Mesenchymal stem cell (in vitro differentiated cells and primary cell): ENCODE data around the gene ULBP1.

Source experiments
- DNase-seq: peaks from one replicate; pipeline ENCODE4 v3.0.0-alpha.2; 2013
- H2AFZ ChIP-seq: one replicate; pipeline ENCODE4 v1.6.1; 2013; ENCODE audit warnings: low read depth, mild to moderate bottlenecking, control low read depth, inconsistent platforms, low read length, moderate library complexity
- H2AK5ac ChIP-seq: 2 replicates; pipeline ENCODE4 v1.6.1; 2013; ENCODE audit warnings: low read length, moderate library complexity, mild to moderate bottlenecking, inconsistent platforms; ENCODE audit not compliant: severe bottlenecking
- H2BK120ac ChIP-seq: one replicate; pipeline ENCODE4 v1.6.1; 2013; ENCODE audit warnings: low read depth, mild to moderate bottlenecking, inconsistent platforms, low read length, moderate library complexity
- H2BK12ac ChIP-seq, 2 experiments: one replicate each; pipeline ENCODE4 v1.6.1; 2013; ENCODE audit warnings: inconsistent platforms in 2 of 2, low read length in 2 of 2, mild to moderate bottlenecking in 2 of 2, moderate library complexity in 2 of 2, control low read depth in 1 of 2
- H2BK15ac ChIP-seq: one replicate; pipeline ENCODE4 v1.6.1; 2013; ENCODE audit warnings: mild to moderate bottlenecking, low read depth, inconsistent platforms; ENCODE audit not compliant: poor library complexity, severe bottlenecking
- H2BK5ac ChIP-seq: 2 replicates; pipeline ENCODE4 v1.6.1; 2013; ENCODE audit warnings: low read depth, mild to moderate bottlenecking, low read length, control low read depth, inconsistent platforms; ENCODE audit not compliant: poor library complexity, severe bottlenecking
- H3K14ac ChIP-seq, 2 experiments: one replicate each; pipeline ENCODE4 v1.6.1; 2013; ENCODE audit warnings: inconsistent platforms in 2 of 2, low read length in 2 of 2, control low read depth in 1 of 2, mild to moderate bottlenecking in 1 of 2, moderate library complexity in 1 of 2
- H3K18ac ChIP-seq, 2 experiments: one replicate each; pipeline ENCODE4 v1.6.1; 2013; ENCODE audit warnings: inconsistent platforms in 2 of 2, low read length in 2 of 2, control low read depth in 1 of 2, low read depth in 1 of 2, mild to moderate bottlenecking in 1 of 2
- H3K23ac ChIP-seq, 2 experiments: one replicate each; pipeline ENCODE4 v1.6.1; 2013; ENCODE audit warnings: inconsistent platforms in 2 of 2, low read length in 2 of 2, mild to moderate bottlenecking in 2 of 2, moderate library complexity in 2 of 2, control low read depth in 1 of 2
- H3K27ac ChIP-seq: 2 replicates; pipeline ENCODE4 v1.5.1; 2013; ENCODE audit warnings: mild to moderate bottlenecking, moderate library complexity, low read length, control low read depth, inconsistent platforms; ENCODE audit not compliant: poor library complexity, severe bottlenecking
- H3K27me3 ChIP-seq, 2 experiments: 2 replicates each; pipeline versions ENCODE4 v1.6.1 to v1.7.0; 2013; ENCODE audit warnings: low read length in 2 of 2, mild to moderate bottlenecking in 2 of 2, moderate library complexity in 2 of 2, control low read depth in 1 of 2, inconsistent platforms in 1 of 2; ENCODE audit not compliant: control insufficient read depth in 1 of 2, insufficient read depth in 1 of 2
- H3K36me3 ChIP-seq, 2 experiments: 2 replicates each; pipeline versions ENCODE4 v1.6.1 to v1.7.0; 2013; ENCODE audit warnings: low read length in 2 of 2, control low read depth in 1 of 2, inconsistent platforms in 1 of 2, low read depth in 1 of 2, mild to moderate bottlenecking in 1 of 2; ENCODE audit not compliant: insufficient read depth in 2 of 2, control insufficient read depth in 1 of 2
- H3K4ac ChIP-seq, 2 experiments: one replicate each; pipeline ENCODE4 v1.6.1; 2013; ENCODE audit warnings: inconsistent platforms in 2 of 2, low read length in 2 of 2, mild to moderate bottlenecking in 2 of 2, moderate library complexity in 2 of 2, control low read depth in 1 of 2, low read depth in 1 of 2
- H3K4me1 ChIP-seq: 2 replicates; pipeline ENCODE4 v1.6.1; 2013; ENCODE audit warnings: low read depth, low read length, control low read depth; ENCODE audit not compliant: control insufficient read depth, insufficient read depth
- H3K4me2 ChIP-seq: 2 replicates; pipeline ENCODE4 v1.6.1; 2013; ENCODE audit warnings: low read length, mild to moderate bottlenecking, inconsistent platforms; ENCODE audit not compliant: poor library complexity, severe bottlenecking
- H3K4me3 ChIP-seq, 2 experiments: 2 replicates each; pipeline versions ENCODE4 v1.5.1 to v1.7.0; 2013; ENCODE audit warnings: low read length in 2 of 2, mild to moderate bottlenecking in 2 of 2, control low read depth in 1 of 2, low read depth in 1 of 2; ENCODE audit not compliant: insufficient read depth in 1 of 2
- H3K79me1 ChIP-seq: replicated peaks from 2 replicates; pipeline ENCODE4 v1.6.1; 2013; ENCODE audit warnings: mild to moderate bottlenecking, control low read depth, low read length, inconsistent platforms; ENCODE audit not compliant: poor library complexity, severe bottlenecking
- H3K9ac ChIP-seq: 2 replicates; pipeline ENCODE4 v1.7.0; 2013; ENCODE audit warnings: mild to moderate bottlenecking, low read length, moderate library complexity
- H3K9me3 ChIP-seq: 2 replicates; pipeline ENCODE4 v1.7.0; 2013; ENCODE audit warnings: mild to moderate bottlenecking, low read length; ENCODE audit not compliant: control insufficient read depth
- H4K8ac ChIP-seq: one replicate; pipeline ENCODE4 v1.6.1; 2013; ENCODE audit warnings: inconsistent platforms, mild to moderate bottlenecking, low read length, moderate library complexity
- H4K91ac ChIP-seq: one replicate; pipeline ENCODE4 v1.6.1; 2013; ENCODE audit warnings: mild to moderate bottlenecking, low read length, inconsistent platforms
- WGBS: methylation state at CpG from one replicate; pipeline ENCODE4 v1.1.7; 2013; ENCODE audit warnings: mixed read lengths; 5-methylcytosine and 5-hydroxymethylcytosine counted together

ULBP1 gene

DNA sequence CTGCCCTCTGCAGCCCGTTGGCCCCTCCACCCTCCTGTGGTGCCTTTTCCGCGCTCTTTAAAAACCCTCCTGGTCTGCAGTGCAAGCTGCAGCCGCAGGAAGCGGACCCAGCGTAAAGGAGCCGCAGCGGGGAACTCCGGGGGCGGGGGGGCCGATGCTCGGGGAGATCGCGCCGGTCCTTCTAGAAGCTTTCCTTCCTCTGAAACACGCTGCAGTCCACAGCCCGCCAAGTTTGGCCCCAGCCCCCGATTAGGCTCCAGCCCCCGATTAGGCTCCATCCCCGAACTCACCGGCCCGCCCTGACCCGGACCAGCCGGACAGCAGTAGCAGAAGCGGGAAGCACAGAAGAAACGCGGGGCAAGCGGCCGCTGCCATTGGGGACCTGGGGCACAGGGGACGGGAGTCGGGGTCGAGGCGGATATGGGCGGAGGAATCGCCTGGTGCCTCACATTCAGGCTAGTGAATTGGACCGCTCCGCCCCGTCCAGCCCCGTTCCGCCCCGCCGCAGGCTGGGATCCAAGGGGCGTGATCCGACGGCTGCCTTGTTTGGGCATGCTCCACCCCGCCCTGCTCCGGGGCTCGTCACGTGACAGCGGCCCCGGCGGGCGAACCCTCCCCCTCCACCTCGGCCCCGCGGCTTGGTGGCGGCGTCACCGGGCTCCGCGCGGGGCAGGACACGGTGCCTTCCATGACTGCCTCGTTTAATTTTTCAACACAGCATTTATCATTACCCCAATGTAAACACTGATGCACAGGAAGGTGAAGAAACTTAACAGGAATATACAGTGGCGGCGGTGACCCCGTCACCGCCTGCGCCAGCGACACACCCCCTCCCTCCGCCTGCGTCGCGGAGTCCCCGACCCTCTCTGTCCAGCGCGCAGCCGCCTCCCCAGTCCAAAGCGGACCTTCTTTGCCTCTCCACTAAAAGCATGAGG, 41.3 kb downstream of the ULBP1 start:
- H3K36me3 ChIP-seq = no peaks in the 10 kb centered on the region

GRCh38 chr6:150005761-150006651, 42.3 kb downstream of the ULBP1 start:
- H2AFZ ChIP-seq = no peak overlapping the region
- peak overlapping the region; percentile 93 for H3K4me2 ChIP-seq
- WGBS = 79% methylated on average over 13 of the region's 14 CpGs

More for the DNA sequence above, 41.3 kb downstream of the ULBP1 start:
- Histone ChIP-seq H2BK5ac (no peak overlapping the region), H2BK12ac (no peak overlapping the region), H4K8ac (peak overlapping the region; percentile 84), H3K4me3 (peak overlapping the region; percentile 68 to 81), H3K14ac (peak overlapping the region in 1 of 2 experiments; percentile 82), H2AFZ (peak overlapping the region; percentile 90), H2AK5ac (no peak overlapping the region), H3K4me1 (peaks cover 9% of the 10 kb centered on the region), H3K9ac (peak overlapping the region; percentile 66), H3K9me3 (no peaks in the 10 kb centered on the region), H3K4me2 (peak overlapping the region; percentile 93), H3K4ac (peak overlapping the region in 1 of 2 experiments; percentile 55), H2BK15ac (no peak overlapping the region), H4K91ac (no peak overlapping the region), H3K18ac (peak overlapping the region; percentile 79 to 81), H2BK120ac (no peak overlapping the region), H3K23ac (no peak overlapping the region), H3K27ac (no peak overlapping the region), H3K27me3 (peaks cover 22 to 77% of the 10 kb centered on the region in 2 experiments), H3K79me1 (no peaks in the 10 kb centered on the region)
- peak; percentile 89 for DNase-seq
- WGBS = 1% methylated on average over 52 of the region's 79 CpGs

GRCh38 chr6:150006961-150007464, 43.3 kb downstream of the ULBP1 start:
- no peak overlapping the region for H2BK12ac ChIP-seq
- H3K4ac ChIP-seq = no peak overlapping the region
- peak; percentile 38 for DNase-seq
- H2AFZ ChIP-seq = no peak overlapping the region
- H4K91ac ChIP-seq = no peak overlapping the region
- H3K27me3 ChIP-seq = peaks cover 29 to 78% of the 10 kb centered on the region in 2 experiments
- no peak overlapping the region for H4K8ac ChIP-seq
- no peak overlapping the region for H2BK15ac ChIP-seq
- H3K9me3 ChIP-seq = no peaks in the 10 kb centered on the region
- H3K4me1 ChIP-seq = peaks cover 9% of the 10 kb centered on the region
- no peaks in the 10 kb centered on the region for H3K79me1 ChIP-seq
- H2AK5ac ChIP-seq = no peak overlapping the region
- no peak overlapping the region for H3K23ac ChIP-seq
- no peaks in the 10 kb centered on the region for H3K36me3 ChIP-seq
- H3K4me2 ChIP-seq = no peak overlapping the region
- H3K14ac ChIP-seq = no peak overlapping the region
- no peak overlapping the region for H3K4me3 ChIP-seq
- no peak overlapping the region for H2BK5ac ChIP-seq
- H3K9ac ChIP-seq = no peak overlapping the region
- 77% methylated on average over 5 of the region's 7 CpGs for WGBS
- no peak overlapping the region for H2BK120ac ChIP-seq
- H3K18ac ChIP-seq = no peak overlapping the region
- no peak overlapping the region for H3K27ac ChIP-seq

More at GRCh38 chr6:150005761-150006651, 42.3 kb downstream of the ULBP1 start:
- Histone ChIP-seq H3K14ac (no peak overlapping the region), H3K36me3 (no peaks in the 10 kb centered on the region), H3K4me3 (peak overlapping the region in 1 of 2 experiments; percentile 81), H2BK5ac (no peak overlapping the region), H3K9ac (peak overlapping the region; percentile 66), H3K4me1 (peaks cover 9% of the 10 kb centered on the region), H3K4ac (no peak overlapping the region), H3K27me3 (peaks cover 27 to 74% of the 10 kb centered on the region in 2 experiments), H2BK15ac (no peak overlapping the region), H3K79me1 (no peaks in the 10 kb centered on the region), H4K8ac (peak overlapping the region; percentile 84), H3K23ac (no peak overlapping the region), H3K9me3 (no peaks in the 10 kb centered on the region), H3K27ac (no peak overlapping the region), H3K18ac (peak overlapping the region in 1 of 2 experiments; percentile 81), H2AK5ac (no peak overlapping the region), H2BK120ac (no peak overlapping the region), H4K91ac (peak overlapping the region; percentile 78), H2BK12ac (peak overlapping the region in 1 of 2 experiments; percentile 8)
- no peak for DNase-seq
